HuH-7.5 (cell line): ENCODE results near the gene SATB1.

Experiments
- DNase-seq: peaks from one replicate; pipeline ENCODE4 v3.0.0; 2011; ENCODE audit warnings: low spot score

Gene SATB1

GRCh38 chr3:18431266-18431665 is 6.1 kb upstream of the SATB1 start:
- DNase-seq, result no peak

- DNase-seq, result no peak
These were observed 4.0 kb upstream of the SATB1 start for GRCh38 chr3:18428991-18429745.

GRCh38 chr3:18428036-18428435 is 2.9 kb upstream of the SATB1 start:
- DNase-seq, result no peak

- no peak for DNase-seq
These were observed 1.6 kb upstream of the SATB1 start for GRCh38 chr3:18426597-18427193.

- peak; percentile 32 for DNase-seq
These were observed 610 bp upstream of the SATB1 start for GRCh38 chr3:18425641-18426257.

- peak; percentile 28 for DNase-seq
These were observed 868 bp downstream of the SATB1 start for GRCh38 chr3:18424213-18424728.

- DNase-seq, result no peak
These were observed 1.5 kb downstream of the SATB1 start for GRCh38 chr3:18423401-18424212.

GRCh38 chr3:18422972-18423371 is 2.2 kb downstream of the SATB1 start:
- no peak for DNase-seq

- no peak for DNase-seq
These were observed 4.6 kb downstream of the SATB1 start for GRCh38 chr3:18420555-18420954.

- DNase-seq, result no peak
These were observed 5.9 kb downstream of the SATB1 start for GRCh38 chr3:18419232-18419631.

GRCh38 chr3:18417904-18418572 is 7.1 kb downstream of the SATB1 start:
- no peak for DNase-seq

- DNase-seq, result no peak
These were observed 8.8 kb downstream of the SATB1 start for GRCh38 chr3:18416332-18416731.

- DNase-seq, result no peak
These were observed 9.3 kb downstream of the SATB1 start for GRCh38 chr3:18415839-18416238.

- DNase-seq, result no peak
These were observed 10.0 kb downstream of the SATB1 start for GRCh38 chr3:18415167-18415566.

GRCh38 chr3:18412684-18413083 is 12.5 kb downstream of the SATB1 start:
- no peak for DNase-seq

- no peak for DNase-seq
These were observed 13.6 kb downstream of the SATB1 start for GRCh38 chr3:18411541-18411940.

GRCh38 chr3:18410205-18410604 is 14.9 kb downstream of the SATB1 start:
- no peak for DNase-seq

GRCh38 chr3:18409266-18409665 is 15.9 kb downstream of the SATB1 start:
- no peak for DNase-seq

- no peak for DNase-seq
These were observed 20.0 kb downstream of the SATB1 start for GRCh38 chr3:18405141-18405540.

GRCh38 chr3:18403061-18403460 is 22.1 kb downstream of the SATB1 start:
- DNase-seq, result no peak

GRCh38 chr3:18402239-18402799 is 22.8 kb downstream of the SATB1 start:
- no peak for DNase-seq
